Right lobe of liver (tissue), 4 donors: Measurements from ENCODE around the gene NR1I2.

ENCODE experiments used
- CTCF ChIP-seq, 4 donors: fragments of 200-600 bp in 3 of 4; fragments of 450-650 bp in 1 of 4; IDR thresholded peaks; one replicate each; pipeline versions ENCODE4 v1.5.1 to v1.8.0; 2016 to 2022; ENCODE audit warnings: antibody characterized with exemption in 4 of 4, mild to moderate bottlenecking in 2 of 4
- POLR2A ChIP-seq: fragments of 450-650 bp; IDR thresholded peaks from one replicate; pipeline ENCODE4 v1.6.1; 2017; ENCODE audit warnings: antibody characterized with exemption, mild to moderate bottlenecking
- donor health status: DM: no; HTN: no; CAD: no.
- donor health status: DM: no; HTN: no; CAD: no.
- donor health status: DM: no; HTN: yes; CAD: no.

DNA sequence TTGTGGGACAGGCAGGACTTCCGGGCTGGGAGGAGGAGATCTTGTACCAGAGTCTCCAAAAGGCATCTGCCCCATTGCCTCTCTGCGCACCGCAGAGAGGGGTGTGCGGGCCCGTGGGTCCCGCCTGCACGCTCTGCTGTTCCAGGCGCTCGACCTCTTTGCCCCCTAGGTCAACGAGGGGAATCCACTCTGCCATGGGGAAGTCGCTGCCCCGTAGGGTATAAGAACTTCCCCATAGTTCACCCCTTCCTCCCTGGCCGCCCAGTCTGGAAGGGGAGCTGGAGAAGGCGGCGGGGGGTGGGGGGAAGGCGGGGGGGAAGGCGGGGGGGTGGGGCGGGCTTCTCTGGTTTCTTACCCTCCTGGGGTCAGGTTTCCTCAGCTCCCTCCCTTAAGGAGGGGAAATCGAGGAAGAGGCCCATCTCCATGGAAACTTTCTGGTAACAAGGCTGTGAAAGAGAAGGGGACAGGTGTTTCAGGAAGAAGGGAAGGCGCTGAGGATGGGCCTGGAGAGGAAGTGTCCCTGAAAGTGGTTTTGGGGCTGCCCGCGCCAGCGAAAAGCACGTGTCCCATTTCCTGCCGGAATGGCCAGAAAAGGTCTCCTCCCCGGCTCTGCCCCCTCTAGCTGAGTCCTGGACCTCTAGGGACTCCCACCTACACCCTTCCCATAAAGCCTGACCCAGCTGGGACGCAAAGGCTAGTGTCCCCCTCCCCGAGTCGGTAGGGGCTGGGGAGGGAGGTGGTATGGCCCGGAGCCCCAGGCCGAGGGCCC, 27.5 kb downstream of the NR1I2 start:
- TF ChIP-seq CTCF (IDR thresholded peaks at IDR 0.05) (no peak), POLR2A (no peak)
